SK-N-SH (cell line): Measurements from ENCODE around the gene COX14.

ENCODE experiments used
- CHD2 ChIP-seq: fragments of 150-350 bp; IDR thresholded peaks from 2 replicates; pipeline ENCODE4 v1.6.1; 2018; ENCODE audit warnings: low read length; ENCODE audit not compliant: partially characterized antibody
- EP300 ChIP-seq, 2 experiments: IDR thresholded peaks; 2 replicates each; pipeline versions ENCODE4 v1.4.0 to v1.6.1; 2012; ENCODE audit warnings: borderline replicate concordance in 1 of 2, low read depth in 1 of 2, low read length in 1 of 2
- EZH2phosphoT487 ChIP-seq: fragments of 200-600 bp; sonication (generic); IDR thresholded peaks from 2 replicates; pipeline ENCODE4 v1.6.1; 2017; ENCODE audit warnings: low read depth, mixed run types, mild to moderate bottlenecking, antibody characterized with exemption, moderate library complexity, borderline replicate concordance
- FOXJ3 ChIP-seq: sonication (generic); formaldehyde crosslinking; IDR thresholded peaks from 2 replicates; pipeline ENCODE4 v1.5.1; 2020; ENCODE audit warnings: mild to moderate bottlenecking, missing genetic modification reagents
- GABPA ChIP-seq: IDR thresholded peaks from 2 replicates; pipeline ENCODE4 v1.4.0; 2012; ENCODE audit warnings: low read depth, mild to moderate bottlenecking
- GATA2 ChIP-seq: sonication (generic); formaldehyde crosslinking; IDR thresholded peaks from 2 replicates; pipeline ENCODE4 v1.5.0; 2020; ENCODE audit warnings: mild to moderate bottlenecking, missing genetic modification reagents
- JUND ChIP-seq: IDR thresholded peaks from 2 replicates; pipeline ENCODE4 v1.4.0; 2012
- MXI1 ChIP-seq: IDR thresholded peaks from 2 replicates; pipeline ENCODE4 v1.6.1; 2012; ENCODE audit warnings: mild to moderate bottlenecking, low read depth, low read length, improper control_type of control experiment
- POLR2AphosphoS5 ChIP-seq: IDR thresholded peaks from 2 replicates; pipeline ENCODE4 v1.6.1; 2012; ENCODE audit warnings: low read depth, low read length
- RAD21 ChIP-seq: IDR thresholded peaks from 2 replicates; pipeline ENCODE4 v1.6.1; 2012; ENCODE audit warnings: mild to moderate bottlenecking, low read length
- SMC3 ChIP-seq: IDR thresholded peaks from 2 replicates; pipeline ENCODE4 v1.6.1; 2012; ENCODE audit warnings: low read depth, low read length, improper control_type of control experiment
- TCF12 ChIP-seq: IDR thresholded peaks from 2 replicates; pipeline ENCODE4 v1.4.0; 2012
- TF ChIP-seq, protein P1 (sequence below): fragments of 200-600 bp; sonication (generic); IDR thresholded peaks from 2 replicates; pipeline ENCODE4 v1.6.1; 2017; ENCODE audit warnings: antibody characterized with exemption, mild to moderate bottlenecking, moderate library complexity
- TF ChIP-seq, protein P2 (sequence below): IDR thresholded peaks from 2 replicates; pipeline ENCODE4 v1.6.1; 2012; ENCODE audit warnings: mild to moderate bottlenecking, low read depth, low read length, moderate library complexity

DNA sequence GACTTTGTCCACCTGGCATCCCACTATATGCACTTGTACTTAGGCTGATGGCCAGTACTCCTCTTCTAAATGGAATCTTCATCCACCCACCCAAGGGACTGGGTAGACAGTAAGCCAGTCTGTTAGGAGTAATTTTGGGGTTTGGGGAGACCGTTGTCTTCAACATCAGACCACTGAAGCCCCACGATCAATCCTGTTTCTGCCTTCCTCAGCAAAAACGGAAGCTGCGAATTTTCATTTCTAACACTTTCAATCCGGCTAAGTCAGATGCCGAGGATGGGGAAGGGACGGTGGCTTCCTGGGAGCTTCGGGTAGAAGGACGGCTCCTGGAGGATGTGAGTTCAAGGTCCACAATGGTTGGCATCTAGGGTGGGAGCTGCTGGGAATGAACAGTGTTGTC, 24.9 kb upstream of the COX14 start:
- TF ChIP-seq SMC3 (no peak), RAD21 (no peak), CHD2 (no peak), EP300 (IDR thresholded peaks at IDR 0.05; ENCODE audit: borderline replicate concordance in 1 of 2, low read depth in 1 of 2, low read length in 1 of 2) (no peak), GATA2 (CRISPR knock-in tag) (no peak), TCF12 (no peak), JUND (no peak), POLR2AphosphoS5 (no peak), EZH2phosphoT487 (no peak), FOXJ3 (CRISPR knock-in tag) (no peak), GABPA (no peak), MXI1 (no peak)
- TF ChIP-seq, protein P1, sequence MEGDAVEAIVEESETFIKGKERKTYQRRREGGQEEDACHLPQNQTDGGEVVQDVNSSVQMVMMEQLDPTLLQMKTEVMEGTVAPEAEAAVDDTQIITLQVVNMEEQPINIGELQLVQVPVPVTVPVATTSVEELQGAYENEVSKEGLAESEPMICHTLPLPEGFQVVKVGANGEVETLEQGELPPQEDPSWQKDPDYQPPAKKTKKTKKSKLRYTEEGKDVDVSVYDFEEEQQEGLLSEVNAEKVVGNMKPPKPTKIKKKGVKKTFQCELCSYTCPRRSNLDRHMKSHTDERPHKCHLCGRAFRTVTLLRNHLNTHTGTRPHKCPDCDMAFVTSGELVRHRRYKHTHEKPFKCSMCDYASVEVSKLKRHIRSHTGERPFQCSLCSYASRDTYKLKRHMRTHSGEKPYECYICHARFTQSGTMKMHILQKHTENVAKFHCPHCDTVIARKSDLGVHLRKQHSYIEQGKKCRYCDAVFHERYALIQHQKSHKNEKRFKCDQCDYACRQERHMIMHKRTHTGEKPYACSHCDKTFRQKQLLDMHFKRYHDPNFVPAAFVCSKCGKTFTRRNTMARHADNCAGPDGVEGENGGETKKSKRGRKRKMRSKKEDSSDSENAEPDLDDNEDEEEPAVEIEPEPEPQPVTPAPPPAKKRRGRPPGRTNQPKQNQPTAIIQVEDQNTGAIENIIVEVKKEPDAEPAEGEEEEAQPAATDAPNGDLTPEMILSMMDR = no peak
- TF ChIP-seq, protein P2, sequence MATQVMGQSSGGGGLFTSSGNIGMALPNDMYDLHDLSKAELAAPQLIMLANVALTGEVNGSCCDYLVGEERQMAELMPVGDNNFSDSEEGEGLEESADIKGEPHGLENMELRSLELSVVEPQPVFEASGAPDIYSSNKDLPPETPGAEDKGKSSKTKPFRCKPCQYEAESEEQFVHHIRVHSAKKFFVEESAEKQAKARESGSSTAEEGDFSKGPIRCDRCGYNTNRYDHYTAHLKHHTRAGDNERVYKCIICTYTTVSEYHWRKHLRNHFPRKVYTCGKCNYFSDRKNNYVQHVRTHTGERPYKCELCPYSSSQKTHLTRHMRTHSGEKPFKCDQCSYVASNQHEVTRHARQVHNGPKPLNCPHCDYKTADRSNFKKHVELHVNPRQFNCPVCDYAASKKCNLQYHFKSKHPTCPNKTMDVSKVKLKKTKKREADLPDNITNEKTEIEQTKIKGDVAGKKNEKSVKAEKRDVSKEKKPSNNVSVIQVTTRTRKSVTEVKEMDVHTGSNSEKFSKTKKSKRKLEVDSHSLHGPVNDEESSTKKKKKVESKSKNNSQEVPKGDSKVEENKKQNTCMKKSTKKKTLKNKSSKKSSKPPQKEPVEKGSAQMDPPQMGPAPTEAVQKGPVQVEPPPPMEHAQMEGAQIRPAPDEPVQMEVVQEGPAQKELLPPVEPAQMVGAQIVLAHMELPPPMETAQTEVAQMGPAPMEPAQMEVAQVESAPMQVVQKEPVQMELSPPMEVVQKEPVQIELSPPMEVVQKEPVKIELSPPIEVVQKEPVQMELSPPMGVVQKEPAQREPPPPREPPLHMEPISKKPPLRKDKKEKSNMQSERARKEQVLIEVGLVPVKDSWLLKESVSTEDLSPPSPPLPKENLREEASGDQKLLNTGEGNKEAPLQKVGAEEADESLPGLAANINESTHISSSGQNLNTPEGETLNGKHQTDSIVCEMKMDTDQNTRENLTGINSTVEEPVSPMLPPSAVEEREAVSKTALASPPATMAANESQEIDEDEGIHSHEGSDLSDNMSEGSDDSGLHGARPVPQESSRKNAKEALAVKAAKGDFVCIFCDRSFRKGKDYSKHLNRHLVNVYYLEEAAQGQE = no peak
